GM10266 (cell line): ENCODE data around the gene LAMB3.

Experiments used
- DNase-seq: peaks from one replicate; pipeline ENCODE4 v3.0.0; 2012; ENCODE audit errors: extremely low spot score
- TF ChIP-seq, protein P1 (sequence below): IDR thresholded peaks from 2 replicates; pipeline ENCODE4 v1.5.1; 2012; ENCODE audit warnings: mild to moderate bottlenecking, low read depth; ENCODE audit not compliant: control insufficient read depth, insufficient read depth; ENCODE audit errors: missing control alignments

The LAMB3 gene

DNA sequence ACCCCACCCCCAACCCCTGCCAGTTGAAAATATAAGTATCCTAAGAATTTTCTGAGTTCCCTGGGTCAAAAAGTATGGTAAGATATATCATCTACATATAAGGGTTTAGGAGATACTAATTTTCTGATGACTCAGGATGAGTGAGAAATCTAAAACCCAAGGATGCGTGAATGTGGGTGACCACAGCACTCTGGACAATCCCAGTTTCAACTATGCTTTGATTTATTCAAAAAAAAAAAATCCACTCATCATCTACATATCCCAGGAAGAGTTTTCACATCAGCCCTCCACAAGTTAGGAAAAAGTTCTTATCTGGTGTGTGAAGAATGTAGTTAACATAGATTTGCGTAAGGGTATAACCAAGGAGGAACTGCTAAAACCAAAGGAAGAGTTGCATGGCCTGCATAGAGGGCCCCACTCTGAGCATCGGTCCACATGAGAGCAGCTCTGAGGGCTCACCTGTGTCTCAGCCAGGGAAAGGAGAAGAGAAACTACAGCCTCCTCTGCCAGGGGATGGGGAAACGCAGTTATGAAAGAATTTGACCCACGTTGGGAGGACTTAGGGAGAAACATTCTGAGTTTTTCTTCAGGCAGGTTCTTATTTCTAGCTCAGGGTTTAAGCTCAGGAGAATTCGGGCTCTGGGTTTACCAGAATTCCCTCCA lies 18.8 kb downstream of the LAMB3 start:
- TF ChIP-seq, protein P1, sequence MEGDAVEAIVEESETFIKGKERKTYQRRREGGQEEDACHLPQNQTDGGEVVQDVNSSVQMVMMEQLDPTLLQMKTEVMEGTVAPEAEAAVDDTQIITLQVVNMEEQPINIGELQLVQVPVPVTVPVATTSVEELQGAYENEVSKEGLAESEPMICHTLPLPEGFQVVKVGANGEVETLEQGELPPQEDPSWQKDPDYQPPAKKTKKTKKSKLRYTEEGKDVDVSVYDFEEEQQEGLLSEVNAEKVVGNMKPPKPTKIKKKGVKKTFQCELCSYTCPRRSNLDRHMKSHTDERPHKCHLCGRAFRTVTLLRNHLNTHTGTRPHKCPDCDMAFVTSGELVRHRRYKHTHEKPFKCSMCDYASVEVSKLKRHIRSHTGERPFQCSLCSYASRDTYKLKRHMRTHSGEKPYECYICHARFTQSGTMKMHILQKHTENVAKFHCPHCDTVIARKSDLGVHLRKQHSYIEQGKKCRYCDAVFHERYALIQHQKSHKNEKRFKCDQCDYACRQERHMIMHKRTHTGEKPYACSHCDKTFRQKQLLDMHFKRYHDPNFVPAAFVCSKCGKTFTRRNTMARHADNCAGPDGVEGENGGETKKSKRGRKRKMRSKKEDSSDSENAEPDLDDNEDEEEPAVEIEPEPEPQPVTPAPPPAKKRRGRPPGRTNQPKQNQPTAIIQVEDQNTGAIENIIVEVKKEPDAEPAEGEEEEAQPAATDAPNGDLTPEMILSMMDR = no peak
- no peak for DNase-seq

DNA sequence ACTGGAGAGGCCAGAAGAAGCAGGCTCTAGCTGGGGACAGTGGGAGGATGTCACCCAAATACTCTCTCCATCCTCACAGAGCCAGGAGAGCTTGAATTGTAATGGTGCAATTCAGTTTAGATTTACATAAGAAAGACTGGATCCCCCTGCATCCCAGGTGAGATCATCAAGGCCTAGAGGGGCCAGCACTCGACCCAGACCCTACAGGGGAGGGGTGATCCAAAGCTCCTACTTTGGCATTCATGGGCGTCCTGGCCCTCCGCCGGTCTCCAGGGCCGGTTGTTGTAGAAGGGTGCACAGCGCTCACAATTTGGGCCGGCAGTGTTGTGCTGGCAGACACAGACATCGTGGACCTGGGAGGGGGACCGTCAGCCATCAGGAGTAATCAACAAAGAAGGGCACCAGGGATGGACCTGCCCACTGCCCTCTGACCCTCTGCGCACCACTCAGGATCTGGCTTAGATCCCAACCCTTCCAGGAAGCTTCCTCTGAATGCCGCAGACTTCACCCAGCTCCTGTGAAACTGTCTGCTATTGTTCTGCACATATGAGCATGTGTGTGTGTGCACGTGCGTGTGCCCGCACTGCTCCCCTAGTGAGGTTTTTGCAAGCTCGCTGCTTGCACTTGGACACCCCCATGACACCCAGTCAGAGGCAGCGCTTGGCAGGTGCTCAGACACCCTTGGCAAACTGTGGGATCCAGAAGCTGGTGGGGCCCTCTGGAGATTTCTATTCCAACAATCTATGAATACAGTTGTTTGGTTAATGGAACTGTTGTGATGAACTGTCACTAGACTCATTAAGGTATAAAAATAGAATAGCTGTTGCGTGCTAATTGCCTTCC lies 21.6 kb downstream of the LAMB3 start:
- DNase-seq = no peak
- TF ChIP-seq, protein P1 = no peak

DNA sequence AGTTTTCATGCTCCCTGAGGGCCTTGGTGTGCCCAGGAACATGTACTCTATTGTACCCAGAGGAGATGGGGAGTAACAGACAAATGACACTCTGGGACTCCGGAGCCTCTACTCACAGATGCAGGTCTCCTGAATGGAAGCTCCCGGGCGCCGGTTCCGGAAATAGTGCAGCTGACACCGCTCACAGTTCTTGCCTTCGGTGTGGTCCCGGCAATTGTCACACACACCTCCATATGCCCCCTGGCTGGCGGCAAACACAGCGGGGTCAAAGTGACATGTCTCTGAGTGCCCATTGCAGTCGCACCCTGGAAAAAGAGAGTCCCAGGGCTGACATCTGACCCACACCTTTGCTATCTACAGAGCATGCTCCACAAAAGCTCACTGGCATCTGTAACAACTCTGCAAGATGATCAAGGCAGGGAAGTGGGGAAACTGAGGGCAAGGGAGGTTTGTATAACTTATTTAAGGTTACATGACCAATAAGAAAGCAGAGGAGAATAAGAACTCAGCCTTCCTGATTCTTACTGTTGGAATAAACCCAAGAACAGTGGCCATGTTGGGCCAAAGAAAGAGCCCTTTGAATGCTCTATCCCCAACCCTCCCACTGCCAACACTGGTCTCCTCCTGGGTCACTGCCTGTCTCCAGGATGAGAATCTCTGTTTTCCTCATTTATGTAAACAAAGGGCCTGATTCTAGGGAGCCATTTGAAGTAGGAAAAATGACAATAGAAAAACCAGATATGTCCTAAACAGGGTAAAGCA lies 22.4 kb downstream of the LAMB3 start:
- TF ChIP-seq, protein P1 = no peak
- DNase-seq = no peak

DNA sequence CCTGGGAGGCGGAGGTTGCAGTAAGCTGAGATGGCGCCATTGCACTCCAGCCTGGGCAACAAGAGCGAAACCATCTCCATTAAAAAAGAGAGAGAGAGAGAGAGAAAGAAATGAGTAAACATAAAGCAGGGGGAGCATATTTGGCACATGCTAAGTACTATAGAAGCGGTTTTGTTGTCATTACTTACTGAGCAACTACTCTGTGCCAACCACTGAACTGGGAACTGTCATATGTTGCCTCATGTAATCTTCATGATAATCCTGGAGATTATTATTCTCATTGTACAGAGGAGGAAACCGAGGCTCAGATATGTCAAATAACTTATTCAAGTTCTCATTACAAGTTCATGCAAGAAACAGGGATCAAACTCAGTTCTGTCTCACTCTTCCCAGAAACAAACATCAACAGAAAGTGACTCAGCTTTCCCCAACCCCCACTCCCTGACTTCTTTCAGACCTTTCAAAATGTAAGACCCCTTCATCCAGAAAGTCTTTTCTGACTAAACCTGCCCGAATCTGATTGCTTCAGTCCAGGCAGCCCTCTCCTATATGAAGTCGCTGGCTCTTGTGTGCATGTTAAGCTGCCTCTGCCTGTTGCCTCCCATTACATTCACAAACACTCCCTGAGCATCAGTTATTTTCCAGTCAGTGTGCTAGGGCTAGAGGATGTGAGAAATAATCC lies 23.5 kb downstream of the LAMB3 start:
- no peak for DNase-seq
- TF ChIP-seq, protein P1 = no peak

DNA sequence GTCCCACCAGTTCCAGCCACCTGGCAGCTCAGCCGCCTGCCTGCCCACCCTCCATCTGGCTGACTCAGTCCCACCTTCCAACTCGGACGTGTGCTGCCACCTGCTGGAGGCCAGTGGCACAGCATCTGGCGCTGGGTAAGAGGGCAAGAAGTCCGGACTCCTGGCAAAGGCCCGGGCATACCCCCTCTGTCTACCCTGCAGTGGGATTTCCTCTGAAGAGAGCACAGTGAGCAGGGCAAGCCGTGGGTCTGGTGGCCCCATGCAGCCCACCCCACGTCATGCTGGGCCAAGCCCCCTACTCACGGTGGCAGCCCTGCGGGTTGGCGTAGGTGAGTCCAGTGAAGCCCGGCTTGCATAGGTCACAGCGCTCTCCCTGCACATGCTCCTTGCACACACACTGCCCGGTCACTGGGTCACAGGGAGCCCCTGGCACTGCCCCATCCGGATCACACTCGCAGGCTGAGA lies 24.5 kb downstream of the LAMB3 start:
- TF ChIP-seq, protein P1 = peak; percentile 98
- DNase-seq = peak; percentile 73

DNA sequence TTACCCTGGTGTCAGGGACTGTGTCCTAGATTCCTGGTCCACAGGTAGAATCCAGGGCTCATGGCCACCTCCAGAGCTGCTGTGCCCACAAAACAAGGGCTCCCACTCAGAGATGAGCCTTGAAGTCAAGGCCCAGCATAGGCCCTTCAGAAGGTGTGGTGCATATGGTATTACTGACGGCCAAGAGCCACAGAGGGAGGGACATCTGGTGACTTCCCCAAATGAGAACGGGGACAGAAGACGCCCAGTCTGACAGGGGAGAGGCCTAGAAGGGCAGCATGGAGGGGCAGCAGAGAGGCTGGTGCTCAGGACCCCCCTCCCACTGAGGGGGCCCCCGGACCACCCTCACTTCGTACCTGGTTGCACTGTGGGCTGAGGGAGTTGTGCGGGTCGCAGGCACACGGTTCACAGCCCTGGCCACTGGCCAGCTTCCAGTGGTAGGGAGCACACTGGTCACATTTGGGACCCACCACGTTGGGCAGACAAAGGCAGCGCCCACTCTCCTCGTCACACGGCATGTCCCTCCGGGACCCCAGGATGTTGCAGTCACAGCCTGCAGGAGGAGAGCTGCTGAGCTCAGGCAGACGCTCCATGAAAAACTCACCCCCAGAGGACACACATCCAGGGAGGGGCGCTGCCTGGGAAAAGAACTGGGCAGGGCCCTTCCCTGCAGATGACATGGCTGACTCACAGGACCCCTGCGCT lies 25.0 kb downstream of the LAMB3 start:
- TF ChIP-seq, protein P1 = no peak
- DNase-seq = no peak
